Retinal pigment epithelial cell (primary cell): Measurements from ENCODE around the gene TSPAN3.

Experiments
- DNase-seq: peaks from one replicate; pipeline ENCODE4 v3.0.0-alpha.2; 2010; ENCODE audit warnings: low read depth
- H3K4me3 ChIP-seq: 2 replicates; pipeline ENCODE4 v1.5.1; 2011; ENCODE audit warnings: mild to moderate bottlenecking, low read length, control low read depth, moderate library complexity
- TF ChIP-seq, protein P1 (sequence below): conservative IDR thresholded peaks from 2 replicates; pipeline ENCODE4 v1.5.1; 2011; ENCODE audit warnings: low read depth, low read length, control low read depth, inconsistent platforms

Gene TSPAN3

DNA sequence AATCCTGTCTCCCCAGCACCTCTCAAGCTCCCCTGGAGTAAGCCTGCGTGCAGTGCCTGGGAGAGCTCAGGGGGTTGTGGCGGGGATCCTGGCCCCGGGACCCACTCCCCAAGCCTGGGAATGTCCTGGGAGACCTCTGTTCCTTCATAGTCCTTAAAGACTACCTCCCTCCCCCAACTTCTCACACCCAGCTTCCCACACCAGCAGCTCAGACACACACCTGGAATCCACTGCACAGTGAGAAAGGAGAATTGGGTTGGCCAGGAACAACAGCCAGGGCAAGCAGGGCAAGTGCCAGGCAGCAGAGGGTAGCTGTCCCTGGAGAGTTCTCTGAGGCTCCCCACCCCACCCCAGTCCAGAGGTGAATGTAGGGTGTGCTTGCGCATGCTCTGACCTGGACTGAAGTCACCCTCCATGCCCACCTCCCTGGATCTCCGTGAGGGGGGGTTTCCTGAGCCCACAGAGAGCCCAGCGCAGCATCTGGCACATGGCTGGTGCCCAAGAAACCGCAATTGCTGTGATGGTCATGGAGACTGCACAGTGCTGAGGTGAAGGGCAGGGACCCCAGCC lies 53.7 kb downstream of the TSPAN3 start:
- no peak overlapping the region for H3K4me3 ChIP-seq
- no peak for DNase-seq

DNA sequence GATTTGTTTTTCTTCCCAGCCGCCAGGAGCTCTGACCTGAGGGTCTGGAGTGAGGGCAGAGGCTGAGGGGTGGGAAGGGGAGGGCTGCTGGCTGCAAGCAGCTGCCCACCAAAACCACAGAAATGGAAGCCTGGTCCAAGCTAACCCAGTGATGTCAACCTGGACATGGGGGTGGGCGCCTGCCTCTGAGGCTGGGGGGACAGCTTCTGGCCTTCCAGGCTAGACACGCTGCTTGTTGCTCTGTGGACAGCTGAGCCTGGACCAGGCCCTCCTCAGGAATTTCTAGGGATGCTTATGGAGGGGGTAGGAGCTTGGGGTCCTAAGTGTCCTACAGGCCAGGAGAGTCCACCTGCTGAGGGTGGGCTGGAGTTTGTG lies 54.6 kb downstream of the TSPAN3 start:
- no peak for DNase-seq
- TF ChIP-seq, protein P1, sequence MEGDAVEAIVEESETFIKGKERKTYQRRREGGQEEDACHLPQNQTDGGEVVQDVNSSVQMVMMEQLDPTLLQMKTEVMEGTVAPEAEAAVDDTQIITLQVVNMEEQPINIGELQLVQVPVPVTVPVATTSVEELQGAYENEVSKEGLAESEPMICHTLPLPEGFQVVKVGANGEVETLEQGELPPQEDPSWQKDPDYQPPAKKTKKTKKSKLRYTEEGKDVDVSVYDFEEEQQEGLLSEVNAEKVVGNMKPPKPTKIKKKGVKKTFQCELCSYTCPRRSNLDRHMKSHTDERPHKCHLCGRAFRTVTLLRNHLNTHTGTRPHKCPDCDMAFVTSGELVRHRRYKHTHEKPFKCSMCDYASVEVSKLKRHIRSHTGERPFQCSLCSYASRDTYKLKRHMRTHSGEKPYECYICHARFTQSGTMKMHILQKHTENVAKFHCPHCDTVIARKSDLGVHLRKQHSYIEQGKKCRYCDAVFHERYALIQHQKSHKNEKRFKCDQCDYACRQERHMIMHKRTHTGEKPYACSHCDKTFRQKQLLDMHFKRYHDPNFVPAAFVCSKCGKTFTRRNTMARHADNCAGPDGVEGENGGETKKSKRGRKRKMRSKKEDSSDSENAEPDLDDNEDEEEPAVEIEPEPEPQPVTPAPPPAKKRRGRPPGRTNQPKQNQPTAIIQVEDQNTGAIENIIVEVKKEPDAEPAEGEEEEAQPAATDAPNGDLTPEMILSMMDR: no peak
- H3K4me3 ChIP-seq: no peak overlapping the region

More for the DNA sequence above, 53.7 kb downstream of the TSPAN3 start:
- TF ChIP-seq, protein P1: no peak

DNA sequence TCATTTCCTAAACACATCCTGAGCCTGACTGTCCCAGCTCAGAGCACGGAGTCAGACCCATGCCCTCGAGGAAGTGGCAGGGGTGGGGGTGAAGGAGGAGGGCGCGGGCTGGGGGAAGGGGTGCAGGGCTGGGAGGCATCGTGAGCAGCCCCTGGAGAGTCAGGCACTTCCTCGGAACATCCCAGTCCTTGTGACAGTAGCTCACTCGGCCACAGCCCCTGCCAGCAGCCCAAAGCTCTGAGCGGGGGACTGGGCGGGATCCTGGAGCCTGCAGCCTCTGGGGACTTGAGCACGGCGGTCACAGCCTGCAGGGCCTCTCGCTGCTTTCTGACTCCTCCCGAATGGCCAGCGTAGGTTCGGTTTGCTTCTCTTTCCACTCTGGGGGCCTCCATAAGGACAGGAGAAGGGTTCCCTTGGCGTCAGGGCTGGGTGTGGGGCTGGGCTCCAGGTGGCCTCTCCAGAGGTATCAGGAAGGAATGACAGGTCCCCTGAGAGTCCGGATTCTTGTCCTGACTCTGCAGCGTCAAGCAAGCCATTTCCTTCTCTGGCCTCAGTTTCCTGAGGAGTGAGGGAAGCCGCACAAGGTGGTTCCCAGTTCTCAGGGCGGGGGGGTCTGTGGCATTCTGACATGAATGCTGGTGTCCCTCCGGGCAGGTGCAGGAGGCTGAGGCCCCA lies 55.1 kb downstream of the TSPAN3 start:
- H3K4me3 ChIP-seq: no peak overlapping the region
- no peak for DNase-seq
- TF ChIP-seq, protein P1: no peak

DNA sequence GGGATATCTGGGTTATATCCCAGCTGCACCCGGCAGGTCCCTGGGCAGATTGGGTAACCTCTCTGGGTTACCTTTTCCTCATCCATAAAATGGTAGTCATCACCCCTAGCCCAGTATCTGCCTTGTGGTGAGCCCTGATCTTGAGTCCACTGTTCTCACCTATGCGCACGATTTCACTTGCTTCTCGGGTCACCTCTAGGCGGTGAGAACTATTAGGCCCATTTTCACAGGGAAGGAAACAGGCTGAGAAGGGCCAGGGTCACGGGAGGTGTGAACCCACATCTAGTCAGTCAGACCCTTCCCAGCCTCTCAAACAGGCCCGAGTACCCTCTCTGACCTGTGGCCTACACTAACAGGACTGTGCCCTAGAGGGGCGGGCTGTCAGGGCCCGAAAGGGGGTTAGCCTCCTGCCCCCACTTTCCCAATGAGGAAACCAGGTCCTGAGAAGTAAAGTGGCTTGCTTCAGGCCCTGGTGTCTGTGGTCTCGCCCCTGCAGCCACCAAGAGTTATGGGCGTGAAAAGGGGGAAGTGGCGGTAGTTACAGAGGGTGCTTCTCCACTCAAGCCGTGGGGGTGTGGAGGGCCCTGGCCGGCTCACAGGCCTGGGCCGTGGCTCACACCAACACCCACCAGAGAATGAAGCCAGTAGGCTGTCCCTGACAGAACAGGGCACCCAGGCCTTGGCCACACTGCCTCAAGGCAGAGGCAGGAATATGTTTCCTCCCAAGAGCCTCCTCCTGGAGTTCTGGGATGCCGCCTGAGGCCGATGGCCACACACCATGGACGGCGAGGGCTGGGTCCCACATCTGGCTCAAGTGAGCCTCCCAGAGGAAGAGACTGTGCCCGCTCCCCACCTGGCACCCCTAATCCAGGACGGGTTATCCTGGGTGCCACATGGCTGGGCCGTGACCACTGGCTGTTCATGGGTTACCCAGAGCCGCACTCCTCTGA lies 56.5 kb downstream of the TSPAN3 start:
- no peak for DNase-seq
- TF ChIP-seq, protein P1: no peak
- no peak overlapping the region for H3K4me3 ChIP-seq

DNA sequence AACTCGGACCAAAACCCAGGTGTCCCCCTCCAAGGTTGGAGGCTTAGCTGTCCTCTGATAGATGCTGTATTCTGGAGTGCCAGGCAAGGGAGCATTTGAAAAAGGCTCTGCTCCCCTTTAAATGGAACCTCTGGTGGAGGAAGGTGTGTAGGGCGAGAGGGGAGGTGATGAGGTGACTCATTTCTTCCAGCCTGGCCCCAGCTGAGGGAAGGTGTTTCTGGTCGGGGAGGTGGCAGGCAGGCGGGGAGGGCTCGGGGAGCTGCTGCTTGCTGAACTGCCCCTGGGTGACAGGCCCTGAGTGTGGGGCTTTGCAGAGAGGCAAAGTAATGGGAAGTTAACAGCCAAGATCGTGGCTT lies 57.2 kb downstream of the TSPAN3 start:
- no peak overlapping the region for H3K4me3 ChIP-seq
- TF ChIP-seq, protein P1: no peak
- no peak for DNase-seq

DNA sequence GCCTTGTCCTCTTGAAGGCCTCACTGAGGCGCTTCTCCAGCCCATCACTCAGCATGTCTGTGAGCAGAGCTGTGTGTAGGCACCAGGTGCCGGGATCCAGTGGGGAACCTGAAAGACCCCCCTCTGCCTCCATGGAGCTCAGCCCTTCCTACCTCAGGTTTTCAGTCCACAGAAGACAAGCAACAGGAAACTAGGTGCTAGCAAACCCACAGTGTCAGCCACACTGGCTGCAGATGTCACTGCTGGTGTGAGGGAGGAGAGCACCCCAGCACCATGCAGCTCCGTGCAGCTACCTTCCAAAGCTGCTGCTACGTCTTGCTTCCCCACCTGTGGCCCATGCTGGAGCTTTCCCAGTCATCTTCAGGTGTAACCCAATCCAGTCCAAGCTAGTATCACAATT lies 58.0 kb downstream of the TSPAN3 start:
- TF ChIP-seq, protein P1: no peak
- H3K4me3 ChIP-seq: no peak overlapping the region
- DNase-seq: no peak
